Measurements from ENCODE around the gene CCDC178.

The CCDC178 gene

DNA sequence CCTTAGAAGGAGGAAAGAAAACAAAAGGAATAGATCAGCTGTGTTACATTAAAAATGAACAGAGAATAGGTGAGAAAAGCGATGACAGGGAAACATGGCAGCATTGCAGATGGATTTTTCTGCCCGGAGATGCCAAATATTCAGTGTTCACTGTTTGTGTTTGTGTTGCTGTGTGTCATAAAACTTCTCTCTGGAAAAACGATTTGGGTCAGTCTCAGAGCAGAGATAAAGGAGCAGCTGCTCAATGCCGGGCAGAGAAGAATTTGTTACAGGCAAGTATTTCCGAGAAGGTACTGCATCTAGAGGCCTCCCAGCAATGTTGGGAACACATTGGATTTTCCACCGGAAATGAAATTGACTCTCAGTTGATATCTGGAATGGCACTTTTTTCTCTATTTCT lies 511.3 kb downstream of the CCDC178 start:
- TF ChIP-seq, protein P1, sequence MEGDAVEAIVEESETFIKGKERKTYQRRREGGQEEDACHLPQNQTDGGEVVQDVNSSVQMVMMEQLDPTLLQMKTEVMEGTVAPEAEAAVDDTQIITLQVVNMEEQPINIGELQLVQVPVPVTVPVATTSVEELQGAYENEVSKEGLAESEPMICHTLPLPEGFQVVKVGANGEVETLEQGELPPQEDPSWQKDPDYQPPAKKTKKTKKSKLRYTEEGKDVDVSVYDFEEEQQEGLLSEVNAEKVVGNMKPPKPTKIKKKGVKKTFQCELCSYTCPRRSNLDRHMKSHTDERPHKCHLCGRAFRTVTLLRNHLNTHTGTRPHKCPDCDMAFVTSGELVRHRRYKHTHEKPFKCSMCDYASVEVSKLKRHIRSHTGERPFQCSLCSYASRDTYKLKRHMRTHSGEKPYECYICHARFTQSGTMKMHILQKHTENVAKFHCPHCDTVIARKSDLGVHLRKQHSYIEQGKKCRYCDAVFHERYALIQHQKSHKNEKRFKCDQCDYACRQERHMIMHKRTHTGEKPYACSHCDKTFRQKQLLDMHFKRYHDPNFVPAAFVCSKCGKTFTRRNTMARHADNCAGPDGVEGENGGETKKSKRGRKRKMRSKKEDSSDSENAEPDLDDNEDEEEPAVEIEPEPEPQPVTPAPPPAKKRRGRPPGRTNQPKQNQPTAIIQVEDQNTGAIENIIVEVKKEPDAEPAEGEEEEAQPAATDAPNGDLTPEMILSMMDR (conservative IDR thresholded peaks at IDR 0.05; ENCODE audit: low read depth, low read length), result no peak
- no peak for DNase-seq (ENCODE audit: low read depth)
- no peak overlapping the region for H3K4me3 ChIP-seq (ENCODE audit: low read length)

DNA sequence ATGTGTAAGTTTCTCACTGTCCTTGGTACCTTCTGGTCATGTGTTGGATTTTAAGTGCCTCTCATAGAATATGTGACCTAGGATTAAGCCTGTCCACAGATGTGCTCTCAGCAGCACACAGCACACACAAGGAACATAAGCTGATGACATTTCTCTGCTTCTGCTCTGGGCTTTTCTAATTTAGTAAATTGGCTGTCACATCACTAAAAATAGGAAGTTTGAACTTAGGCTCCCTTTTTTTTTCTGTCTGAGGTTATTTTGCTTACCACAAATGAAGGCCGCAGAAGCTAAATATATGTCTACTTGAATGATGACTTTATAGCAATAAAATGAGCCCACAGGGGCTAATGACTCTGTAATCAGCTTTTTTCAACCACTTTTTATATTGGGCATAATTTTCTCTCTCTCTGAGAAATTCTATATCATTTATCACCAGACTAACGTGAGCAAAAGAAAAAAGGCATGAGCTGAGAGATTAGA lies 517.5 kb downstream of the CCDC178 start:
- TF ChIP-seq, protein P1 (conservative IDR thresholded peaks at IDR 0.05; ENCODE audit: low read depth, low read length), result no peak
- H3K4me3 ChIP-seq (ENCODE audit: low read length), result no peak overlapping the region
- DNase-seq (ENCODE audit: low read depth), result no peak

DNA sequence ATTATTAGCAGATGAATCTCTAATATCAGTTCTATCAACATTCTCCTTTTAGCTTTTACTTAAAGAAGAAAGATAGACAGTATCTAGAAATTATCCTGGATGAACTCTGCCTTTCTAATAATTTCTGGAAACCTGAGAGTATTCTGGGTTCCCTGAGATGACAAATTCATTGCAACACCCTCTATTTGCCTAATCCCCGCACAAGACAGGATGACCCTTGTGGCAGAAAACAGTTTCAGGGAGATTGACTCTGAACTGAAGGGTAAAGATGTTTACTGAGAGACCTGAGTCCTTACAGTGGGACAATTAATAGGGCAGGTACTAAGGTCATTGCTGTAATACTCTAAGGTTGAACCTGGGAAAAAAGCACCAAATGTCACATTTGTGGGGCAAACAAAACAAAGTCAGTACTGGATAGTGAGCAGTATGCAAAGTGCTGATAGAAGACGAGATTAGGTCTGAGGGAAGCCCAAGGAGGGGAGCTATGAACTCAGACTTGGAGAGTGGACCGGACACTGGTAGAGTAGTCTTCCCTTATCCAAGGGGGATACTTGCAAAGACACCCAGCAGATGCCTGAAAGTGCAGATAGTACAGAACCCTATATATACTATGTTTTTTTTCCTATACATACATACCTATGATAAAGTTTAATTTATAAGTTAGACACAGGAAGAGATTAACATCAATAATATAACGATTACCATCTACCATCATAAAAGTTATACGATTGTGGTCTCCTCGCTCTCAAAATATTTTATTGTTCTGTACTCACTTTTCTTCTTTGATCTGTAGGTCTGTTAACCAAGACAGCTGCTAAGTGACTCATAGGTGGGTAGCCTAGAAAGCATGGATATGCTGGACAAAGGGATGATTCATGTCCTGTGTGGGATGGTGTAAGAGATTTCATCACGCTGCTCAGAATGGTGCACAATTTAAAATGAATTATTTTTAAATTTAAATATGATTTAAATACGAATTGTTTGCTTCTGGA lies 519.4 kb downstream of the CCDC178 start:
- DNase-seq (ENCODE audit: low read depth), result peak; percentile 49
- no peak overlapping the region for H3K4me3 ChIP-seq (ENCODE audit: low read length)
- TF ChIP-seq, protein P1 (conservative IDR thresholded peaks at IDR 0.05; ENCODE audit: low read depth, low read length), result no peak

DNA sequence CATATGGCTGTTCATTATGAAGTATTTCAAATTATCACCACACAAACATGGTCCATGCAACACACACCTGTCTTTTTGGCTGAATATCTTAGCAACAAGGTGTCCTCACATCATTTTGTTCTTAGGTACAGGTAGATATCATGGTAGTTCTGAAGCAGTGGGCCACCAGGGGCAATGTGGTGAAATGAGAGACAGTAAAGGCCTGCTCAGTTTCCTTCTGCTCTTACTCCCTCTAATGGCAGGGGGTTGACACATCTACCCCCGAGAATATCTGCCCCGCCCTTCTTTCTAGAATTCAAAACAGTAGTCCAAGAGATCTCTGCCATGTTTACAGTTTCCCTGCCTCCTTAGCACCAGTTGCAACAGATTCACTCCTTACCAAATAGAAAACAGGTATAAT lies 520.7 kb downstream of the CCDC178 start:
- TF ChIP-seq, protein P1 (conservative IDR thresholded peaks at IDR 0.05; ENCODE audit: low read depth, low read length), result peak; percentile 62
- no peak overlapping the region for H3K4me3 ChIP-seq (ENCODE audit: low read length)
- DNase-seq (ENCODE audit: low read depth), result peak; percentile 6

DNA sequence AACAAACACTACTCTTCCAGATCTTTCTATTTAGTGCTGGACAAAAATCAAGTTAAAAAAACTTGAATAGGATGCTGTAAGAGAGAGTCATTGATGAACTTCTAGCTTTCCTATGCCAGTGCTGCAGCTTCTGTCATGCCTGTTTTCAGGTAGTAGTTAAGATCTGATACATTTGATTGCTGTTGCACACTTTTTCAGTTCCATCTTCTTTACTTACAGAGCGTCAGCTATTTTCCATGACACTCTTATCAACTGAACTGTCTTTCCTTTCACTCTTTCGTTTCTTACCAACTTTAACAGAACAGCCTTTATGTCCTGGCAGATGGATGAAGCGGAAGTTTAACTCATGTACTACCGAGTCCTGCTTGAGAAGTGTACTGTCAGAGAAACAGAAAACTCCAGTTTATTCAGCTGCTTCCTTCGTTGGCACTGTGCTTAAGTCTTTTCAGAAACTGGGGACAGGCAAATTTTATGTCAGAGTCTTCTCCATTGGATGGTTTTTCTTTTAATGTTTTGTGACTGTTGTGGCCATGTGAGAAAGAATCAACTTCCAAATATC lies 521.8 kb downstream of the CCDC178 start:
- no peak overlapping the region for H3K4me3 ChIP-seq (ENCODE audit: low read length)
- DNase-seq (ENCODE audit: low read depth), result no peak
- TF ChIP-seq, protein P1 (conservative IDR thresholded peaks at IDR 0.05; ENCODE audit: low read depth, low read length), result no peak

DNA sequence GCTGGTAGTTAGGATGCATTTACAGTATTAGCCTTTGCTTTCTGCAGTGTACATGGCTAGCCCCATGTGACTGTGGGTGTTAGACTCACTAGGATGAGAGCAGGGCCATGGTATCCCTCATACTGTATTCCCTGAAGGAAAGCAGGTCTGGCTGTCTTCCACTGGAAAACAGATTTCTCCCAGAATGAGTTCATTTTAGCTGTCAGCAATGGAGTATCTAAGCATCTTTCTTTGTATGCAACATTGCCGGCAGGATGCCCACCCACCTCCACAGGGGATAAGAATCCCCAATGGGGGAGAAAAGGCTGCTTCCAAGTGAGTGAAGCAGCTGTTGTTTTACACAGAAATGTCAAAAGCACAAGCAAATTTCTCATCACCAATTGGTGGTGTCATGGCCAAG lies 525.0 kb downstream of the CCDC178 start:
- DNase-seq (ENCODE audit: low read depth), result no peak
- H3K4me3 ChIP-seq (ENCODE audit: low read length), result no peak overlapping the region
- TF ChIP-seq, protein P1 (conservative IDR thresholded peaks at IDR 0.05; ENCODE audit: low read depth, low read length), result no peak

Data from retinal pigment epithelial cell (primary cell).